ENCODE results near the gene ALG12. TPM values are rescaled to one million over a fixed set of nuclear protein-coding genes. Genes with fewer than 3 reads are reported as not detected.

ALG12 gene
- total and polyA plus RNA-seq, 2 experiments from 2014 or later: 18.7 to 23.3 TPM

- Histone ChIP-seq H3K4me3 (no peak overlapping the region), H4K20me1 (replicated peaks; ENCODE audit: insufficient read depth) (no peaks in the 10 kb centered on the region), H3K27ac (ENCODE audit: low read depth) (no peak overlapping the region), H3K36me3 (ENCODE audit: insufficient read depth) (no peaks in the 10 kb centered on the region), H3F3A (replicated peaks; ENCODE audit: low read depth) (no peaks in the 10 kb centered on the region), H3K79me2 (replicated peaks; ENCODE audit: insufficient read depth) (no peaks in the 10 kb centered on the region), H3K4me1 (ENCODE audit: insufficient read depth) (peaks cover 7% of the 10 kb centered on the region; the same call in 1 of the 2 replicates), H3K27me3 (ENCODE audit: insufficient read depth) (no peaks in the 10 kb centered on the region), H2AFZ (no peak overlapping the region), H3K4me2 (no peak overlapping the region), H3K9me2 (ENCODE audit: insufficient read depth) (no peaks in the 10 kb centered on the region)
- no peak overlapping the region for H3K4me3 Mint-ChIP-seq
- H3K4me1 Mint-ChIP-seq: peaks cover 10% of the 10 kb centered on the region; the same call in 2 of the 3 replicates
- no peaks in the 10 kb centered on the region for H3K9me3 Mint-ChIP-seq
- H3K36me3 Mint-ChIP-seq (ENCODE audit: low read depth): no peaks in the 10 kb centered on the region
- no peak overlapping the region for H3K27ac Mint-ChIP-seq
- ATAC-seq (no peak), DNase-seq (ENCODE audit: low spot score) (no peak)
- TF ChIP-seq POLR2AphosphoS5 (IDR thresholded peaks at IDR 0.05; ENCODE audit: low read depth) (no peak), NANOG (IDR thresholded peaks at IDR 0.05; ENCODE audit: borderline replicate concordance) (no peak), EZH2 (IDR thresholded peaks at IDR 0.05; ENCODE audit: low read depth, unreplicated experiment) (no peak), CREB1 (CRISPR knock-in tag; IDR thresholded peaks at IDR 0.05; ENCODE audit: low read depth) (no peak), JUNB (IDR thresholded peaks at IDR 0.05; ENCODE audit: unreplicated experiment) (no peak), ZNF114 (CRISPR knock-in tag; IDR thresholded peaks at IDR 0.05) (no peak), ZNF462 (CRISPR knock-in tag; IDR thresholded peaks at IDR 0.05) (no peak), EZH2phosphoT487 (IDR thresholded peaks at IDR 0.05; ENCODE audit: unreplicated experiment) (no peak), ZNF331 (CRISPR knock-in tag; IDR thresholded peaks at IDR 0.05; ENCODE audit: low read depth) (no peak), STAT1 (IDR thresholded peaks at IDR 0.05; ENCODE audit: unreplicated experiment) (no peak)
- TF ChIP-seq, protein P1, sequence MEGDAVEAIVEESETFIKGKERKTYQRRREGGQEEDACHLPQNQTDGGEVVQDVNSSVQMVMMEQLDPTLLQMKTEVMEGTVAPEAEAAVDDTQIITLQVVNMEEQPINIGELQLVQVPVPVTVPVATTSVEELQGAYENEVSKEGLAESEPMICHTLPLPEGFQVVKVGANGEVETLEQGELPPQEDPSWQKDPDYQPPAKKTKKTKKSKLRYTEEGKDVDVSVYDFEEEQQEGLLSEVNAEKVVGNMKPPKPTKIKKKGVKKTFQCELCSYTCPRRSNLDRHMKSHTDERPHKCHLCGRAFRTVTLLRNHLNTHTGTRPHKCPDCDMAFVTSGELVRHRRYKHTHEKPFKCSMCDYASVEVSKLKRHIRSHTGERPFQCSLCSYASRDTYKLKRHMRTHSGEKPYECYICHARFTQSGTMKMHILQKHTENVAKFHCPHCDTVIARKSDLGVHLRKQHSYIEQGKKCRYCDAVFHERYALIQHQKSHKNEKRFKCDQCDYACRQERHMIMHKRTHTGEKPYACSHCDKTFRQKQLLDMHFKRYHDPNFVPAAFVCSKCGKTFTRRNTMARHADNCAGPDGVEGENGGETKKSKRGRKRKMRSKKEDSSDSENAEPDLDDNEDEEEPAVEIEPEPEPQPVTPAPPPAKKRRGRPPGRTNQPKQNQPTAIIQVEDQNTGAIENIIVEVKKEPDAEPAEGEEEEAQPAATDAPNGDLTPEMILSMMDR (conservative IDR thresholded peaks at IDR 0.05; ENCODE audit: low read depth in 2 of 2): no peak
- TF ChIP-seq, protein P2, sequence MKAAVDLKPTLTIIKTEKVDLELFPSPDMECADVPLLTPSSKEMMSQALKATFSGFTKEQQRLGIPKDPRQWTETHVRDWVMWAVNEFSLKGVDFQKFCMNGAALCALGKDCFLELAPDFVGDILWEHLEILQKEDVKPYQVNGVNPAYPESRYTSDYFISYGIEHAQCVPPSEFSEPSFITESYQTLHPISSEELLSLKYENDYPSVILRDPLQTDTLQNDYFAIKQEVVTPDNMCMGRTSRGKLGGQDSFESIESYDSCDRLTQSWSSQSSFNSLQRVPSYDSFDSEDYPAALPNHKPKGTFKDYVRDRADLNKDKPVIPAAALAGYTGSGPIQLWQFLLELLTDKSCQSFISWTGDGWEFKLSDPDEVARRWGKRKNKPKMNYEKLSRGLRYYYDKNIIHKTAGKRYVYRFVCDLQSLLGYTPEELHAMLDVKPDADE (IDR thresholded peaks at IDR 0.05): no peak
- TF ChIP-seq, protein P3, sequence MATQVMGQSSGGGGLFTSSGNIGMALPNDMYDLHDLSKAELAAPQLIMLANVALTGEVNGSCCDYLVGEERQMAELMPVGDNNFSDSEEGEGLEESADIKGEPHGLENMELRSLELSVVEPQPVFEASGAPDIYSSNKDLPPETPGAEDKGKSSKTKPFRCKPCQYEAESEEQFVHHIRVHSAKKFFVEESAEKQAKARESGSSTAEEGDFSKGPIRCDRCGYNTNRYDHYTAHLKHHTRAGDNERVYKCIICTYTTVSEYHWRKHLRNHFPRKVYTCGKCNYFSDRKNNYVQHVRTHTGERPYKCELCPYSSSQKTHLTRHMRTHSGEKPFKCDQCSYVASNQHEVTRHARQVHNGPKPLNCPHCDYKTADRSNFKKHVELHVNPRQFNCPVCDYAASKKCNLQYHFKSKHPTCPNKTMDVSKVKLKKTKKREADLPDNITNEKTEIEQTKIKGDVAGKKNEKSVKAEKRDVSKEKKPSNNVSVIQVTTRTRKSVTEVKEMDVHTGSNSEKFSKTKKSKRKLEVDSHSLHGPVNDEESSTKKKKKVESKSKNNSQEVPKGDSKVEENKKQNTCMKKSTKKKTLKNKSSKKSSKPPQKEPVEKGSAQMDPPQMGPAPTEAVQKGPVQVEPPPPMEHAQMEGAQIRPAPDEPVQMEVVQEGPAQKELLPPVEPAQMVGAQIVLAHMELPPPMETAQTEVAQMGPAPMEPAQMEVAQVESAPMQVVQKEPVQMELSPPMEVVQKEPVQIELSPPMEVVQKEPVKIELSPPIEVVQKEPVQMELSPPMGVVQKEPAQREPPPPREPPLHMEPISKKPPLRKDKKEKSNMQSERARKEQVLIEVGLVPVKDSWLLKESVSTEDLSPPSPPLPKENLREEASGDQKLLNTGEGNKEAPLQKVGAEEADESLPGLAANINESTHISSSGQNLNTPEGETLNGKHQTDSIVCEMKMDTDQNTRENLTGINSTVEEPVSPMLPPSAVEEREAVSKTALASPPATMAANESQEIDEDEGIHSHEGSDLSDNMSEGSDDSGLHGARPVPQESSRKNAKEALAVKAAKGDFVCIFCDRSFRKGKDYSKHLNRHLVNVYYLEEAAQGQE (IDR thresholded peaks at IDR 0.05; ENCODE audit: unreplicated experiment): no peak
- peaks cover 5% of the 10 kb centered on the region for H3K27me3 Mint-ChIP-seq (ENCODE audit: insufficient read depth, low read depth, poor library complexity)
These were observed 33.4 kb upstream of the ALG12 start for GRCh38 chr22:49951678-49951985.

Measured in GM23338 (cell line).